Epithelial cell of proximal tubule (primary cell): ENCODE results near the gene LRIG1. TPM values are rescaled to one million over a fixed set of nuclear protein-coding genes. Genes with fewer than 3 reads are reported as not detected.

Experiments used
- DNase-seq: peaks from one replicate; pipeline ENCODE4 v3.0.0-alpha.2; 2011; ENCODE audit warnings: low read depth
- H3K4me3 ChIP-seq: 2 replicates; pipeline ENCODE4 v1.5.1; 2011; ENCODE audit warnings: low read depth, mild to moderate bottlenecking, low read length
- total RNA-seq: library from RNA; depleted of rRNA; stranded (reverse); fragments of >200 nt; gene quantifications from 2 replicates; pipeline ENCODE4 v1.2.3, GENCODE V29; 2015
- TF ChIP-seq, protein P1 (sequence below): conservative IDR thresholded peaks from 2 replicates; pipeline ENCODE4 v1.5.1; 2012; ENCODE audit warnings: low read depth, mild to moderate bottlenecking, low read length

The LRIG1 gene
- total RNA-seq, 1 donor from 2014 or later, result 10.0 TPM

- TF ChIP-seq, protein P1, sequence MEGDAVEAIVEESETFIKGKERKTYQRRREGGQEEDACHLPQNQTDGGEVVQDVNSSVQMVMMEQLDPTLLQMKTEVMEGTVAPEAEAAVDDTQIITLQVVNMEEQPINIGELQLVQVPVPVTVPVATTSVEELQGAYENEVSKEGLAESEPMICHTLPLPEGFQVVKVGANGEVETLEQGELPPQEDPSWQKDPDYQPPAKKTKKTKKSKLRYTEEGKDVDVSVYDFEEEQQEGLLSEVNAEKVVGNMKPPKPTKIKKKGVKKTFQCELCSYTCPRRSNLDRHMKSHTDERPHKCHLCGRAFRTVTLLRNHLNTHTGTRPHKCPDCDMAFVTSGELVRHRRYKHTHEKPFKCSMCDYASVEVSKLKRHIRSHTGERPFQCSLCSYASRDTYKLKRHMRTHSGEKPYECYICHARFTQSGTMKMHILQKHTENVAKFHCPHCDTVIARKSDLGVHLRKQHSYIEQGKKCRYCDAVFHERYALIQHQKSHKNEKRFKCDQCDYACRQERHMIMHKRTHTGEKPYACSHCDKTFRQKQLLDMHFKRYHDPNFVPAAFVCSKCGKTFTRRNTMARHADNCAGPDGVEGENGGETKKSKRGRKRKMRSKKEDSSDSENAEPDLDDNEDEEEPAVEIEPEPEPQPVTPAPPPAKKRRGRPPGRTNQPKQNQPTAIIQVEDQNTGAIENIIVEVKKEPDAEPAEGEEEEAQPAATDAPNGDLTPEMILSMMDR, result no peak
- H3K4me3 ChIP-seq, result no peak overlapping the region
- no peak for DNase-seq
Measured at GRCh38 chr3:66494959-66495667, 5.7 kb downstream of the LRIG1 start.

DNA sequence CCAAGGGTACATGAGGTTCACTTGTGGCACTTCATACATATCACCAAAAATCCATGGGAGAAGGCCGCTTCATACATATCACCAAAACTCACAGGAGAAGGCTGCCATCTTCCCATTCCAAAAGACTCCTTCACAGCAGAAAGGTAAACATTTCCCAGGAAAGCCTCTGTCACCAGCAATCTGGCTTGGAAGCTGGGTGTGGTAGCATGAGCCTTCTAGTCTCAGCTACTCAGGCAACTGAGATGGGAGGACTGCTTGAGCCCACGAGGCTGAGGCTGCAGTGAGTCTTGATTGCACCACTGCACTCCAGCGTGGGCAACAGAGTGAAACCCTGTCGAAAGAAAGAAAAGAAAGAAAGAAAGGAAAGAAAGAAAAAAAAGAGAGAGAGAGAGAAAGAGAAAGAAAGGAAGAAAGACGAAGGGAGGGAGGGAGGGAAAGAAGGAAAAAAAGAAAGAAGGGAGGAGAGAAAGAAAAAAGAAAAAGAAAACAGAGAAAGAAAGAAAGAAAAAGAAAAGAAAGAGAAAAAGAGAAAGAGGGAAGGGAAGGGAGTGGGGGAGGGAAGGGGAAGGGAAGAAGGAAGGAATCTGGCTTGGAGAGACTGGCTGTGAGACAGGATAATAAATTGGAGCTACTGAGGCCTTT lies 7.2 kb downstream of the LRIG1 start:
- TF ChIP-seq, protein P1, result no peak
- no peak for DNase-seq
- no peak overlapping the region for H3K4me3 ChIP-seq

DNA sequence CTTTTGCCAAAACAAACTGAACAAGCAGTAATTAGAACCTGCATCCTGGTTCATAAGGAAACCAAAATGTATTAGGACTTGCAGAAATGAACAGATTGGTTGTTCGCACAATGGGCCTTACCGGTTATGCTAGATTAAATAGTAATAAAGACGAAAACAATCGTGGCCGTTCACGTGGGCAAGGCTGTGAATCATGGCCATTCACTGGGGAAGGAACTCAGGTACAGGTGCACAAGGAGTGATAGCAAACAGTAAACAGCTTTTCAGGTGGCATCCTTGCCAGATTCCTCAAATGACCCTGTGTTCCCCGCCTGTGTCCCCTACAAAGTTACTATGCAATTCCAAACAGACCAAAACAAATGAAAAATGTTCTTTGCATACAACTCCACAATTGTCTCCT lies 8.2 kb downstream of the LRIG1 start:
- no peak overlapping the region for H3K4me3 ChIP-seq
- no peak for DNase-seq

DNA sequence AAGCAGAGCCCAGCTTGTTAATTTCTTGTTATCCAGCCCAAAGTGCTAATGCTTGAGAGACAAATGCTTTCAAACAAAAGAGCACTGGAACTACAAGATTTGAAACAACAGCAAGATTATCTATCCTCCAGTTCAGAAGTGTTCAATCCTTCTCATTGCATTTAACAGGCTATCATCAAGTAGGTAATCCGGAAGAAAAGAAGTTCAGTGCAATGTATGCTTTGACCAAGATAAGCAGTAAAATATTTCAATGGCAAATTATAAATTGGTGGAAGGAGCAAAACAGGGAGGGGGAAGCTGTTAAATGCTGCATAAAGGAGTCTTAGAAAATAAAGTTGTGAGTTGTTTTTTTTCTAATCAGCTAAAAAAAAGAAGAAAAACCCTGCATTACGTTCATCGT lies 8.8 kb downstream of the LRIG1 start:
- no peak for DNase-seq
- no peak overlapping the region for H3K4me3 ChIP-seq
- TF ChIP-seq, protein P1, result no peak

More for the DNA sequence above, 8.2 kb downstream of the LRIG1 start:
- TF ChIP-seq, protein P1, result no peak

DNA sequence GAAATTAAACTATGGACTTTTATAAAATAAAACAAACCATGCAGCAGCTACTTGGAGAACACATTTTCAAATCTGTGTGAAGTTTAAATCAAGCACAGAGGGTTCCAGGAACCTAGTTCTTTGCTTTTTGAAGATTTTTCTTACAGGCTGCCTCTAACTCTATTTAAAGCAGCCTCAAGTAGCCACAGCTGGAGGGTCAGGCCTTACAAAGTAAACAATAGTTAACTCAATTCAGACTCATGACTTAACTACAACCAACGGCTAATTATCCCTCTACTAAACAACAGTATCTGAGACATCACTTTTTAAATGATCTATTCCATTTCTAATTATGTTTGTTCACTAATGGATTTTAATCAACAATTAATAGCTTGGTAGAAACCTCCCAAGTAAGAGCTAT lies 9.8 kb downstream of the LRIG1 start:
- DNase-seq, result no peak
- TF ChIP-seq, protein P1, result no peak
- H3K4me3 ChIP-seq, result no peak overlapping the region

GRCh38 chr3:66490214-66490613 lies 10.6 kb downstream of the LRIG1 start:
- TF ChIP-seq, protein P1, result no peak
- DNase-seq, result no peak
- H3K4me3 ChIP-seq, result no peak overlapping the region

GRCh38 chr3:66489581-66489980 lies 11.2 kb downstream of the LRIG1 start:
- H3K4me3 ChIP-seq, result no peak overlapping the region
- no peak for DNase-seq
- TF ChIP-seq, protein P1, result no peak
